Left kidney (tissue), 2 donors: ENCODE data around the gene E2F2. TPM values are rescaled to one million over a fixed set of nuclear protein-coding genes. Genes with fewer than 3 reads are reported as not detected.
A peak's percentile ranks its signal among the peaks of the same experiment; 100 is the strongest.

Experiments
- DNase-seq: peaks from one replicate; pipeline ENCODE4 v3.0.0-alpha.2; 2013
- polyA plus RNA-seq: library from polyadenylated mRNA; unstranded; fragments of 120-200 nt; gene quantifications from one replicate; pipeline ENCODE4 v1.2.1, GENCODE V29; 2013; ENCODE audit not compliant: insufficient read length

Gene E2F2
- polyA plus RNA-seq, 1 donor = 5.9 TPM

- DNase-seq = peak; percentile 25
Measured at GRCh38 chr1:23483321-23484252, 47.4 kb downstream of the E2F2 start, which contains the start of gene ASAP3. Gene ASAP3 (minus strand): TSS chr1:23484179. CDS start chr1:23484133, 46 bp downstream.

GRCh38 chr1:23481904-23482303 lies 49.1 kb downstream of the E2F2 start:
- no peak for DNase-seq

GRCh38 chr1:23481026-23481597 lies 49.9 kb downstream of the E2F2 start:
- DNase-seq = no peak

GRCh38 chr1:23480187-23481025 lies 50.6 kb downstream of the E2F2 start:
- DNase-seq = no peak

DNA sequence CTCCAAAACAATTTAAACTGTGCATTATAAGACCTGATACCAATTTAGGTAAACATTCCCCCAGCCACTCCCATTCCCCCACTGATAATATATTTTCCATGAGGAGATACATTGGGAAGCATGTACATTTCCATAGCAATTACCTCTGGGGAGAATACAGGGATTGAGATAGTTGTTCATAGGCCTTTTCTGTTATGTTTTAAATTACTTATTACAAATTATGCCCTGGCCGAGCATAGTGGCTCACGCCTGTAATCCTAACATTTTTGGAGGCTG lies 51.4 kb downstream of the E2F2 start:
- DNase-seq = no peak

DNA sequence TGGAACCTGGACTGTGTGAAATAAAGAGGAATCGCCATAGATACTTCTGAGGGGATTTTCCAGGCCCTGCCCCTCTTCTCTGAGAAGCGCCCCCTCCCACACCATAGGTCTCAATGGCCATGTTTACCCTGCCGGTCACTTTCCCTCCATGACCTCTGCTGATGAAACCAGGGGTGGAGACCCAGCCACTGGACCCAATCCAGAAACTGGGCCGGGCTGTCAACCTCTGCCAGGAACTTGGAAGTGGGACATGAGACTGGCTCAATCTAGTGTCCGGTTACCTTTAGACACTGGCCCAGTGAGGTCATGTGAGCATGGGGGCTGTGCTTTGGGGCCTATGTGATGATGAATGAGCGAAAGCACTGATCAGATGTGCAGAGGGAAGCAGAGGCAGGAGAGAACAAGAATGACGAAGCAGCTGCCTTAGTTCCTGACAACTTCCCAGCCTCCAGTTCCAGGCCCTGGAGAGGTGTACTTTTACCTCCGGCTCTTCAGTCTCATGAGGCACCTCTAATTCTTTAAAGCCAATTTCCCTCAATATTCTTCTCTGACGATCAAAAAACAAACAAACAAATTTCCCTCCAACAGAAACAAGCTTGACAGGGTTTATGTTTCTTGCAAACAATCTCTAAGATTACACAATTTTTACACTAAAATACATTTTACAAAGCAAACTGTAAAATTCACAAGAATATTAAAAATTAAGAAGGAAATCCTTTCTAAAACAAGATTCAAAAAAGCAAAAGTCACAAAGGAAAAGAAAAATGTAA lies 52.0 kb downstream of the E2F2 start:
- DNase-seq = peak; percentile 33

GRCh38 chr1:23477359-23478144 lies 53.5 kb downstream of the E2F2 start:
- no peak for DNase-seq

DNA sequence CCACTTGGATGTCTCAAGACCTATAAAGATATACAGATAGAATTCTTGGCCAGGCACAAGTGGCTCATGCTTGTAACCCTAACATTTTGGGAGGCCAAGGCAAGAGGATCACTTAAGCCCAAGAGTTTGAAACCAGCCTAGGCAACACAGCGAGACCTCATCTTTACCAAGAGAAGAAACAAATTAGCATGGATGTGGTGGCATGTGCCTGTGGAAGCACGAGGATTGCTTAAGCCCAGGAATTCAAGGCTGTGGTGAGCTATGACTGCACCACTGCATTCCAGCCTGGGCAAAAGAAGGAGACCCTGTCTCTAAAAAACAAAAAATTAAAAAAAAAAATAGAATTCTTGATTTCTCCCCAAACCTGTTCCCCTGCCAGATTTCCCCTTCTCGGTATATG lies 55.4 kb downstream of the E2F2 start:
- no peak for DNase-seq

DNA sequence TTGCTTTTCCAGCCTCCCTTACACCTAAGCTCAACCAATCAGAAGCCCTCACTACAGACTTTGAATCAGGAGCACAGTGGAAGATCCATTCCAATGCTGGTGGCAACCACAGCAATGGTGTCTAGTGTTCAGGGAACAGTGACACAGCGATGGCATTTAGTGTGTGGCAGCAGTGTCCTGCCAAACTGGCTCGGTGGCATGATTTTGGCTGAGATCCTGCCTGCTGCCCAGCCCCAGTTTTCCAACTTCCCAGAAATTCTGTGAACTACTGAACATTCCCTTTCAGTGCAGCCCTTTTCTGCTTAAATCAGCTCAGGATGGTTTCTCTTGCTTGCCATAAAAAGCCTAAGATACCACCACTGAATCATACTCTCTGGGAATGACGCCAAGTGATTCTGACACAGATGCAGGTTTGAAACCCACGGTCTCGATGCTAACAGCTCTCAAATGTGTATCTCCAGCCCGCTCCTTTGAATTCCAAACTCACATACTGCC lies 55.9 kb downstream of the E2F2 start:
- no peak for DNase-seq

DNA sequence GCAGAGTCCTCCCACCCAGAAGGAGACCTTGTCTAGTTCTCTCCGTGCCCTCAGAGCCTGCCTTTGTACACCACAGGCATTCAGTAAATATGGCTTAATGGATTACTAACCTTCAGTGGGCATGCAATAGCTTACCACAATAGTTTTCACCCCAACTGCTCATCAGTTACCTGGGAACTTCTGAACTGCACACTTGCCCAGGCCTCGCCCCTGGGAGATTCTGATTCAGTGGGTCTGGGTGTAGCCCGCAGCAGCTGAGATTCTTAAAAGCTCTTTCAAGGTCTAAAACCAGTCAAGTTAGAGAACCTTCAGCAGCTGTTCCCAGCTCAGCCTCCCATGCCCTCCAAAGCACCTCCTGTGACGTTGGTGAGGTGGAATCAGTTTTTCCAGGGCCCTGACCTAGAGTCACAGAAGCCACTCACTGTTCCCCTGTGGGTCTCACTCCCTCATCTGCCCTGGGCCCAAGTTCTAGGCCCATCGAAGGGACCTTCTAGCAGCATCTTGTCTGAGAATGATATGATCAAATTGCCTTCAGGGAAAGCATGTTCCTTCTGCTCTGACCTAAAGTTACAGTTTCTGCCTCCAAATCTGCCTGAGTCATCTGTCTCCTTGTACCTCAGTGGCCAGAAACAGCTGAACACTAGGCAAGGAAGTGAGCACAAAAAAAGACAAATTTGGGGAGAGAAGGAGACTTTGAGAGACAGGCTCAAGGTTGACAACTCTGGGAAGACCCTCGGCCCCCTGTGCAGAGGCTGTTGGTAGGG lies 57.8 kb downstream of the E2F2 start:
- no peak for DNase-seq

DNA sequence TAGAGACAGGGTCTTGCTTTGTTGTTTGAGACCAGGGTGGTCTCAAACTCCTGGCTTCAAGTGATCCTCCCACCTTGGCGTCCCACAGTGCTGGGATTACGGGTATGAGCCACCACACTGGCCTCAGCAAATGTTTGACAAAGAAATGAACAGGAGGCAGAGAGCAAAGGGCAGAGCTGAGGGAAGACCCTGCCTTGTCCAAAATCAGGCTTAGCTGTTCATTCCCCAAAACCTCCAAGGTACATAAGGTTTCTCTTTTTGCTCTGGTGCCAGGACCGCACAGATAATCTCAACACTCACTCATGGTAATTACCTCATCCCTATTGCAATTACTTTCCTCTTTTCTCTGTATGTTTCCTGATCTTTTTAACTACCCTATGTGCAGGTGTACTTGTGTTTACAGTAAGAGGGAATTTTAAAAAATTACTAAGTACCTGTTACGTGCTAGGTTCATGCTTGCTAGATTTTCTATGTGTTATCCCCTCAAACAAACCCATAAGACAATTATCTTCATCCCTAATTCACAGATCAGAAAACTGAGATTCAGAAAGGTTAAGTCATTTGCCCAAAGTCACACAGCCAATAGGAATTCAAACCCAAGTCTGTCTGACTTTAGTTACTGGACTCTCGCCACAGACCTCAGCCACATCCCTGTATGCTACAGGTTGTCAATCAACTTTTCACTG lies 58.5 kb downstream of the E2F2 start:
- no peak for DNase-seq

DNA sequence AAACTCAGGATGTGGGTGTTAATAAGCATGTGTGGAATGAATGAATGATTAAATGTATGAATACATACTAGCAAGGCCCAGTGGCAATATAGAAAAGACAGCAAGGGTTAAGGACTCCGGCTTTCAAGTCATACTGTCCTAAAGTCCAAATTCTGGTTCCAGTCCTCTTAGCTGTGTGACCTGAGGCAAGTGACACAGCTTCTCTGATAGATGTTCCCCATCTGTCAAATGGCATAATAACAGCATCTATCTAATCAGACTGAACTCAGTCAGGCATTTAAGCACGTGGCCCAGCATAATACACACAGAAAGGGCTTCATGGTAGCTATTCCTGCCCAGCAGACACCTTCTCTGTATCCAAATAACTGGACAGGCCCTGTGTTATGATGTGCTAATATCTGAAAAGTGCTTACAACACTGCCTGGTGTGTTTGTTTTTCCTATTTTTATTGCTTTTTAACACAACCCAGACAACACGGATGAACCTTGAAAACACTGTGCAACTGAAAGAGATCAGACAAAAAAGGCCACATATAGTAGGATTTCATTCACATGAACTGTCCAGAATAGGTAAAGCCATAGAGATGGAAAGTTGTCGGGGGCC lies 59.5 kb downstream of the E2F2 start:
- DNase-seq = no peak

- DNase-seq = no peak
Measured at GRCh38 chr1:23470282-23471070, 60.6 kb downstream of the E2F2 start.

GRCh38 chr1:23469372-23469982 lies 61.6 kb downstream of the E2F2 start:
- no peak for DNase-seq

GRCh38 chr1:23466423-23466989 lies 64.5 kb downstream of the E2F2 start:
- DNase-seq = no peak

DNA sequence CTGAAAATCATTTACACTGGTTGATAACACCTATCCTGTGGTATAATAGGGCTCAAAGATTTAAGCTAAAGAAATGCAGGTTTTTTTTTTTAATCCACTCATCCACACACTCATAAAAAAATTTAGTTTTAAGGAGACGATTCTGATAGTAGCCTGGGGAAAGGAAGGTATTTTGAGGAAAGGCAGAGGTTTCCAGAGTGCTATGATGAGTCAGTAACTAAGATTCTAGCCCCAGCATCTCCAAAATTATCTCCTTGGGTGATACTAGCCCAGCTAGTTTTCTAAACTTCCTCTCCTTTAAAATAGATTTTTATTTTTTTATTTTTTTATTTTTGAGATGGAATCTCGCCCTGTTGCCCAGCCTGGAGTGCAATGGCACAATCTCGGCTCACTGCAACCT lies 67.7 kb downstream of the E2F2 start:
- DNase-seq = no peak

DNA sequence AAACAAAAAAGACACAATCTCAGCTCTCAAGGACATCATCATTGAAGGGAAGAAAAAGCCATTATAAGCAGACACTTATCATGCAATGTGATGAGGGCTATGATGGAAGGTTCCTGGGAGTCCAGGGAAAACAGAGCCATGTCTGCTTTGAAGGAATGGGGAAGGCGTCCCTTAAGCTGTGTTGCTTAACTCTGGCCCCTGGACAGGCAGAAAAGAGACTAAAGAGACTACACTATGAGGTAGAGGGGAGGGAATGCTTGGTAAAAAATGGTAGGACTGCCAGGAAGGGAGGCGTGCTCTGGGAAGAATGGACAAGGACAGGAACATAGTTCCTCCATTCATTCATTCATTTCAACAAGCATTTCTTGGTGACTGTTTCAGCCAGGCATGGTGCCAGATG lies 68.3 kb downstream of the E2F2 start:
- no peak for DNase-seq

DNA sequence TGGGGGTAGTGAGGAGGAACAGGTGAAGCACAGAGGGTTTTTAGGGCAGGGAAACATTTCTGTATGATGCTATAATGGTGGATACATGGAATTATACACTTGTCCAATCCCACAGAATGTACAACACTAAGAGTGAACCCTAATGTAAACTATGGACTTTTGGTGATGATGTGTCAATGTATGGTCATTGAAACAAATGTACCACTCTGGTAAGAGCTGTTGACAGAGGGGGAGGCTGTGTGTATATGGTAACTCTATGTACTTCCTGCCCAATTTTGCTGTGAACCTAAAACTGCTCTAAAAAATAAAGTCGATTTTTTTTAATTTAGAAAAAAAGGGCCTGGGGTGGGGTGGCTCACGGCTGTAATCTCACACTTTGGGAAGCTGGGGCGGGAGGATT lies 70.0 kb downstream of the E2F2 start:
- DNase-seq = no peak
